ENCODE results near the gene RHBDF1. TPM values are rescaled to one million over a fixed set of nuclear protein-coding genes. Genes with fewer than 3 reads are reported as not detected.

The RHBDF1 gene
- total and polyA plus RNA-seq, 10 of the 15 experiments (the other 5 are each of a cell fraction or from before 2014, with no cell fraction given): 0.04 to 0.85 (median 0.36) TPM; not detected in 3

DNA sequence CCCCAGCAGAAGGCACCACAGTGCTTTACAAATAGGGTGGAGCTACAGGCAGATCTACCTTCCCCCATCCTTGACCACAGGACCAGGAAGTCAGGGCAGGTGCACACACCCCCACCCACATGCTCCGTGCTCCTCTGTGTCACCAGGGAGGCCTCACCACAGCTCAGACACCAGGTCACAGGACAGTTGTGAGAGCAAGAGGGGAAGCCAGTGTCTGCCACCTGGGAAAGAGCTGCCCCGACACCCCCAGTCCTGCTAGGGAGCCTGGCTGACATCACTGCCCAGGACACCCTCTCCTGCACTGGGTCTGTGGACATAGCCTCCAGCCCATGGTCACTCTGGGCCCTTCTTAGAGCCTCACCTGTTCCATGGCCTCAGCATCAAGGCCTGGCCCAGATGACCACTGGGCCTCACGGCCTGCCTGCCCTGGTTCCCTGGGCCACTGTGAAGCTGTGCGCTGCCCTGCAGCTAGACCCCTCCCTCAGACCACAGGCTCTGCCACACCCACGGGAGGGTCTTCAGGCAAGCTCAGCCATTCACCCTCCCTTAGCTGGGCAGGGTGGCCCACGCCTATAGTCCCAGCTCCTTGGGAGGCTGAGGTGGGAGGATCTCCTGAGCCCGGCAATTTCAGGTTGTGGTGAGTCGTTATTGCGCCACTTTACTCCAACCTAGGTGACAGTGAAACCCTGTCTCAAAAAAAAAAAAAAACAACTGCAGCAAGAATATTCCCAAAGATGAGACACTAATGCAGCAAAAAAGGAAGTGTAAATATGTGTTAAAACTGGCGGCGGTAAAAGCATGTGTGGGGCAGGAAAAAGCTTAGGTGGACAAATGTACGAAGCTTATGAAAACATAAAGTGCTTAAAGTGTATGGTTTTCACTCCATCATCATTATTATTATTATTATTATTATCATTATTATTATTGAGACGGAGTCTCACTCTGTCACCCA is 33.2 kb downstream of the RHBDF1 start (continued):
- TF ChIP-seq IRF4 (IDR thresholded peaks at IDR 0.05; ENCODE audit: low read depth, low read length) (no peak), CBX5 (IDR thresholded peaks at IDR 0.05; ENCODE audit: low read depth) (no peak), PAX8 (IDR thresholded peaks at IDR 0.05) (no peak), POLR2AphosphoS2 (IDR thresholded peaks at IDR 0.05; ENCODE audit: low read depth, low read length) (peak; percentile 24; the same call in 1 of the 2 replicates), SIX5 (IDR thresholded peaks at IDR 0.05; ENCODE audit: low read depth, low read length, severe bottlenecking) (no peak), BHLHE40 (IDR thresholded peaks at IDR 0.05; ENCODE audit: borderline replicate concordance in 1 of 2, low read depth in 2 of 2, low read length in 1 of 2) (peak; percentile 78 to 90), CBFB (IDR thresholded peaks at IDR 0.05; ENCODE audit: low read depth) (peak; percentile 94)
- TF ChIP-seq, protein P1, sequence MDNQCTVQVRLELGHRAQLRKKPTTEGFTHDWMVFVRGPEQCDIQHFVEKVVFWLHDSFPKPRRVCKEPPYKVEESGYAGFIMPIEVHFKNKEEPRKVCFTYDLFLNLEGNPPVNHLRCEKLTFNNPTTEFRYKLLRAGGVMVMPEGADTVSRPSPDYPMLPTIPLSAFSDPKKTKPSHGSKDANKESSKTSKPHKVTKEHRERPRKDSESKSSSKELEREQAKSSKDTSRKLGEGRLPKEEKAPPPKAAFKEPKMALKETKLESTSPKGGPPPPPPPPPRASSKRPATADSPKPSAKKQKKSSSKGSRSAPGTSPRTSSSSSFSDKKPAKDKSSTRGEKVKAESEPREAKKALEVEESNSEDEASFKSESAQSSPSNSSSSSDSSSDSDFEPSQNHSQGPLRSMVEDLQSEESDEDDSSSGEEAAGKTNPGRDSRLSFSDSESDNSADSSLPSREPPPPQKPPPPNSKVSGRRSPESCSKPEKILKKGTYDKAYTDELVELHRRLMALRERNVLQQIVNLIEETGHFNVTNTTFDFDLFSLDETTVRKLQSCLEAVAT (IDR thresholded peaks at IDR 0.05): peak; percentile 24; the same call in 1 of the 2 replicates
- TF ChIP-seq, protein P2, sequence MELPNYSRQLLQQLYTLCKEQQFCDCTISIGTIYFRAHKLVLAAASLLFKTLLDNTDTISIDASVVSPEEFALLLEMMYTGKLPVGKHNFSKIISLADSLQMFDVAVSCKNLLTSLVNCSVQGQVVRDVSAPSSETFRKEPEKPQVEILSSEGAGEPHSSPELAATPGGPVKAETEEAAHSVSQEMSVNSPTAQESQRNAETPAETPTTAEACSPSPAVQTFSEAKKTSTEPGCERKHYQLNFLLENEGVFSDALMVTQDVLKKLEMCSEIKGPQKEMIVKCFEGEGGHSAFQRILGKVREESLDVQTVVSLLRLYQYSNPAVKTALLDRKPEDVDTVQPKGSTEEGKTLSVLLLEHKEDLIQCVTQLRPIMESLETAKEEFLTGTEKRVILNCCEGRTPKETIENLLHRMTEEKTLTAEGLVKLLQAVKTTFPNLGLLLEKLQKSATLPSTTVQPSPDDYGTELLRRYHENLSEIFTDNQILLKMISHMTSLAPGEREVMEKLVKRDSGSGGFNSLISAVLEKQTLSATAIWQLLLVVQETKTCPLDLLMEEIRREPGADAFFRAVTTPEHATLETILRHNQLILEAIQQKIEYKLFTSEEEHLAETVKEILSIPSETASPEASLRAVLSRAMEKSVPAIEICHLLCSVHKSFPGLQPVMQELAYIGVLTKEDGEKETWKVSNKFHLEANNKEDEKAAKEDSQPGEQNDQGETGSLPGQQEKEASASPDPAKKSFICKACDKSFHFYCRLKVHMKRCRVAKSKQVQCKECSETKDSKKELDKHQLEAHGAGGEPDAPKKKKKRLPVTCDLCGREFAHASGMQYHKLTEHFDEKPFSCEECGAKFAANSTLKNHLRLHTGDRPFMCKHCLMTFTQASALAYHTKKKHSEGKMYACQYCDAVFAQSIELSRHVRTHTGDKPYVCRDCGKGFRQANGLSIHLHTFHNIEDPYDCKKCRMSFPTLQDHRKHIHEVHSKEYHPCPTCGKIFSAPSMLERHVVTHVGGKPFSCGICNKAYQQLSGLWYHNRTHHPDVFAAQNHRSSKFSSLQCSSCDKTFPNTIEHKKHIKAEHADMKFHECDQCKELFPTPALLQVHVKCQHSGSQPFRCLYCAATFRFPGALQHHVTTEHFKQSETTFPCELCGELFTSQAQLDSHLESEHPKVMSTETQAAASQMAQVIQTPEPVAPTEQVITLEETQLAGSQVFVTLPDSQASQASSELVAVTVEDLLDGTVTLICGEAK (IDR thresholded peaks at IDR 0.05; ENCODE audit: borderline replicate concordance): no peak
- TF ChIP-seq, protein P3, sequence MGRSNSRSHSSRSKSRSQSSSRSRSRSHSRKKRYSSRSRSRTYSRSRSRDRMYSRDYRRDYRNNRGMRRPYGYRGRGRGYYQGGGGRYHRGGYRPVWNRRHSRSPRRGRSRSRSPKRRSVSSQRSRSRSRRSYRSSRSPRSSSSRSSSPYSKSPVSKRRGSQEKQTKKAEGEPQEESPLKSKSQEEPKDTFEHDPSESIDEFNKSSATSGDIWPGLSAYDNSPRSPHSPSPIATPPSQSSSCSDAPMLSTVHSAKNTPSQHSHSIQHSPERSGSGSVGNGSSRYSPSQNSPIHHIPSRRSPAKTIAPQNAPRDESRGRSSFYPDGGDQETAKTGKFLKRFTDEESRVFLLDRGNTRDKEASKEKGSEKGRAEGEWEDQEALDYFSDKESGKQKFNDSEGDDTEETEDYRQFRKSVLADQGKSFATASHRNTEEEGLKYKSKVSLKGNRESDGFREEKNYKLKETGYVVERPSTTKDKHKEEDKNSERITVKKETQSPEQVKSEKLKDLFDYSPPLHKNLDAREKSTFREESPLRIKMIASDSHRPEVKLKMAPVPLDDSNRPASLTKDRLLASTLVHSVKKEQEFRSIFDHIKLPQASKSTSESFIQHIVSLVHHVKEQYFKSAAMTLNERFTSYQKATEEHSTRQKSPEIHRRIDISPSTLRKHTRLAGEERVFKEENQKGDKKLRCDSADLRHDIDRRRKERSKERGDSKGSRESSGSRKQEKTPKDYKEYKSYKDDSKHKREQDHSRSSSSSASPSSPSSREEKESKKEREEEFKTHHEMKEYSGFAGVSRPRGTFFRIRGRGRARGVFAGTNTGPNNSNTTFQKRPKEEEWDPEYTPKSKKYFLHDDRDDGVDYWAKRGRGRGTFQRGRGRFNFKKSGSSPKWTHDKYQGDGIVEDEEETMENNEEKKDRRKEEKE (IDR thresholded peaks at IDR 0.05): no peak
- TF ChIP-seq, protein P4, sequence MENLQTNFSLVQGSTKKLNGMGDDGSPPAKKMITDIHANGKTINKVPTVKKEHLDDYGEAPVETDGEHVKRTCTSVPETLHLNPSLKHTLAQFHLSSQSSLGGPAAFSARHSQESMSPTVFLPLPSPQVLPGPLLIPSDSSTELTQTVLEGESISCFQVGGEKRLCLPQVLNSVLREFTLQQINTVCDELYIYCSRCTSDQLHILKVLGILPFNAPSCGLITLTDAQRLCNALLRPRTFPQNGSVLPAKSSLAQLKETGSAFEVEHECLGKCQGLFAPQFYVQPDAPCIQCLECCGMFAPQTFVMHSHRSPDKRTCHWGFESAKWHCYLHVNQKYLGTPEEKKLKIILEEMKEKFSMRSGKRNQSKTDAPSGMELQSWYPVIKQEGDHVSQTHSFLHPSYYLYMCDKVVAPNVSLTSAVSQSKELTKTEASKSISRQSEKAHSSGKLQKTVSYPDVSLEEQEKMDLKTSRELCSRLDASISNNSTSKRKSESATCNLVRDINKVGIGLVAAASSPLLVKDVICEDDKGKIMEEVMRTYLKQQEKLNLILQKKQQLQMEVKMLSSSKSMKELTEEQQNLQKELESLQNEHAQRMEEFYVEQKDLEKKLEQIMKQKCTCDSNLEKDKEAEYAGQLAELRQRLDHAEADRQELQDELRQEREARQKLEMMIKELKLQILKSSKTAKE (IDR thresholded peaks at IDR 0.05; ENCODE audit: low read depth, poor library complexity, severe bottlenecking): peak; percentile 95
- TF ChIP-seq, protein P5, sequence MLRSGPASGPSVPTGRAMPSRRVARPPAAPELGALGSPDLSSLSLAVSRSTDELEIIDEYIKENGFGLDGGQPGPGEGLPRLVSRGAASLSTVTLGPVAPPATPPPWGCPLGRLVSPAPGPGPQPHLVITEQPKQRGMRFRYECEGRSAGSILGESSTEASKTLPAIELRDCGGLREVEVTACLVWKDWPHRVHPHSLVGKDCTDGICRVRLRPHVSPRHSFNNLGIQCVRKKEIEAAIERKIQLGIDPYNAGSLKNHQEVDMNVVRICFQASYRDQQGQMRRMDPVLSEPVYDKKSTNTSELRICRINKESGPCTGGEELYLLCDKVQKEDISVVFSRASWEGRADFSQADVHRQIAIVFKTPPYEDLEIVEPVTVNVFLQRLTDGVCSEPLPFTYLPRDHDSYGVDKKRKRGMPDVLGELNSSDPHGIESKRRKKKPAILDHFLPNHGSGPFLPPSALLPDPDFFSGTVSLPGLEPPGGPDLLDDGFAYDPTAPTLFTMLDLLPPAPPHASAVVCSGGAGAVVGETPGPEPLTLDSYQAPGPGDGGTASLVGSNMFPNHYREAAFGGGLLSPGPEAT (IDR thresholded peaks at IDR 0.05; ENCODE audit: low read depth): peak; percentile 69; the same call in 1 of the 2 replicates
